AG09319 (cell line): ENCODE data around the gene CFAP53.

Source experiments
- DNase-seq: peaks from one replicate; pipeline ENCODE4 v3.0.0-alpha.2; 2010; ENCODE audit warnings: low read depth; ENCODE audit errors: extremely low read depth
- CTCF ChIP-seq: IDR thresholded peaks from 2 replicates; pipeline ENCODE4 v1.5.1; 2011; ENCODE audit warnings: low read depth, mild to moderate bottlenecking, inconsistent platforms, low read length, moderate library complexity

Gene CFAP53

DNA sequence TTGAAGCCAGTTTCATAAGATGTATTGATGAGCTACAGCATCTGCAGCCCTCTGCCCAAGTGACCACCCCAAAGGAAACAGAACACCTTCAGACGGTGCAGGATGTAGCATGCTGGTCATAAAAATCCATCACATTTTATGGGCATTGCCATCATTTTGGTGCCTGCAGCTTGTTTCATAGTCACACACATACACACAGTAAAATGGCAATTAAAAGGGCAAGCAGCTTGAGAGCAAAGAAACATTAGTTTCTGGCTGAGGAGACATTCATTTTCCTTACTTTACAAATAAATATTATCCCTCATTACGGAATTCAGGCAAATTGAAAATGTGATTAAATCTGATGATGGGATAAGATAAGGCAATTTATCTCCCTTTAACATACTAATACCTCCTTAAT, 84.7 kb downstream of the CFAP53 start:
- TF ChIP-seq CTCF = no peak

GRCh38 chr18:50179465-50179864, 86.8 kb downstream of the CFAP53 start:
- no peak for TF ChIP-seq CTCF
- no peak for DNase-seq

More for the DNA sequence above, 84.7 kb downstream of the CFAP53 start:
- no peak for DNase-seq

GRCh38 chr18:50177294-50177992, 88.9 kb downstream of the CFAP53 start:
- no peak for TF ChIP-seq CTCF
- DNase-seq = no peak
